Measurements from ENCODE around the gene SULT4A1.

DNA sequence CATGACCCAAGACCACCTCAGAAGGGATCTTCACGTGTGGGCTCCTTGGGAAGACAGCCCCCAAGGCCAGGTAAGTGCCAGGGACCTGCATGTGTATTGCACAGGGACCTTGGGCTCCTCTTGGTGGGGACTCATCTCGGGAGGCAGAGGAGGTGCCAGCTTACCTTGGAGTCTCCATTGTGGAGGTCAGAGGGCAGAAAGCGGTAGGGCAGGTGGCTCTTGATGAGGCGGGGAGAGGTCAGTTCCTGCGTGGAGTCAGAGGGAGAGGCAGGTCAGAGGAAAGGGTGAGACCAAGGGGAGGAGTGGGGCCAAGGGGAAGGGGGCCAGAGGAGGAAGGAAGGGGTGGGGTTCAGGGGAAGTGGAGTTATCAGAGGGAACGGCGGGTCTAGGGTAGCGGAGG lies 22.5 kb downstream of the SULT4A1 start:
- TF ChIP-seq POLR2A (IDR thresholded peaks at IDR 0.05) = no peak
- no peak for TF ChIP-seq CTCF (IDR thresholded peaks at IDR 0.05)

Measured in body of pancreas (tissue), 4 donors.